GM06990 (cell line): ENCODE results near the gene MMS22L.
"Not testable (repeated sequence)": the region's sequence is repeated elsewhere in the genome, so short reads cannot be mapped to it uniquely, and the experiment has no call there.

Experiments
- DNase-seq: peaks from one replicate; pipeline ENCODE4 v3.0.0-alpha.2; 2011; ENCODE audit not compliant: insufficient read length; ENCODE audit errors: extremely low read depth
- H3K27me3 ChIP-seq: replicated peaks from 2 replicates; pipeline ENCODE4 v1.6.0; 2011; ENCODE audit warnings: low read length; ENCODE audit not compliant: control insufficient read depth, insufficient read depth
- H3K36me3 ChIP-seq: 2 replicates; pipeline ENCODE4 v1.5.1; 2011; ENCODE audit warnings: low read length; ENCODE audit not compliant: control insufficient read depth, insufficient read depth
- H3K4me3 ChIP-seq: replicated peaks from 2 replicates; pipeline ENCODE4 v1.5.1; 2011; ENCODE audit warnings: low read depth, mild to moderate bottlenecking, control low read depth, low read length
- TF ChIP-seq, protein P1 (sequence below): IDR thresholded peaks from 2 replicates; pipeline ENCODE4 v1.5.1; 2011; ENCODE audit warnings: low read length, control low read depth, mild to moderate bottlenecking, inconsistent platforms; ENCODE audit not compliant: insufficient read depth, poor library complexity, severe bottlenecking

The MMS22L gene

DNA sequence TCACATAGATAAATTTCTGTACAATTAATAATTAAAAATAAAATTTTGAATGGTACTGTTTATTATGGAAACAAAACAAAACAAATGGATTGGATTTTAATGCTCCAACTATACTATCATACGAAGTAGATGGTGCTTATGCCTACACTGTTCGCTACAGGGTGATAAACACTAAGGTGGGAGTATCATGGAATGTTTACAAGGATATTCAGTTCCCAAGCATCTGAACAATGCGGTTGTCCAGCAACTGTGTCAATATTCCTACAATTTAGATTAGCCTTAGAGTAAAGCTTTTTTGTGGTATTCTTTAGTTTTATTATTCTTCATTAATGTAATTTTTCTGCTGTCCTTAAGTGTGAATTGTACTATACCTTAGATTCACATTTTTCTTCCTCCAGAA lies 105.1 kb downstream of the MMS22L start:
- Histone ChIP-seq H3K27me3 (no peaks in the 10 kb centered on the region), H3K36me3 (no peaks in the 10 kb centered on the region), H3K4me3 (no peak overlapping the region)
- TF ChIP-seq, protein P1, sequence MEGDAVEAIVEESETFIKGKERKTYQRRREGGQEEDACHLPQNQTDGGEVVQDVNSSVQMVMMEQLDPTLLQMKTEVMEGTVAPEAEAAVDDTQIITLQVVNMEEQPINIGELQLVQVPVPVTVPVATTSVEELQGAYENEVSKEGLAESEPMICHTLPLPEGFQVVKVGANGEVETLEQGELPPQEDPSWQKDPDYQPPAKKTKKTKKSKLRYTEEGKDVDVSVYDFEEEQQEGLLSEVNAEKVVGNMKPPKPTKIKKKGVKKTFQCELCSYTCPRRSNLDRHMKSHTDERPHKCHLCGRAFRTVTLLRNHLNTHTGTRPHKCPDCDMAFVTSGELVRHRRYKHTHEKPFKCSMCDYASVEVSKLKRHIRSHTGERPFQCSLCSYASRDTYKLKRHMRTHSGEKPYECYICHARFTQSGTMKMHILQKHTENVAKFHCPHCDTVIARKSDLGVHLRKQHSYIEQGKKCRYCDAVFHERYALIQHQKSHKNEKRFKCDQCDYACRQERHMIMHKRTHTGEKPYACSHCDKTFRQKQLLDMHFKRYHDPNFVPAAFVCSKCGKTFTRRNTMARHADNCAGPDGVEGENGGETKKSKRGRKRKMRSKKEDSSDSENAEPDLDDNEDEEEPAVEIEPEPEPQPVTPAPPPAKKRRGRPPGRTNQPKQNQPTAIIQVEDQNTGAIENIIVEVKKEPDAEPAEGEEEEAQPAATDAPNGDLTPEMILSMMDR = no peak
- no peak for DNase-seq

DNA sequence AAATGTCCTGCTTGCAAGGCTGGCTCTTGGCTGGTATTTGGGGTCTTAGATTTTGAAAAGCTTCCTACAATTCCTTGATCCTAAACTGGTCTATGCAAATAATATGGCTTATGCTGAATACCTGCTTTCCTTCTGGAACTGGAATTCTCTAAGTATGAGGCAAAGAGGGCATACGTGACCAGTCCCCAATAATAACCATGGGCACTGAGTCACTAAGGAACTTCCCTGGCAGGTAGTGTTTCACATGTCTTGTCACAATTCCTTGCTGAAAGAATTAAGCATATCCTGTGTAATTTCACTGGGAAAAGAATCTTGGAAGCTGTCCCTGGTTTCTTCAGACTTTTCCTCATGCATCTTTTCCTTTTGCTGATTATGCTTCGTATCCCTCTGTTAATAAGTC lies 106.5 kb downstream of the MMS22L start:
- Histone ChIP-seq H3K4me3 (no peak overlapping the region), H3K36me3 (no peaks in the 10 kb centered on the region), H3K27me3 (no peaks in the 10 kb centered on the region)
- TF ChIP-seq, protein P1 = no peak
- DNase-seq = no peak

DNA sequence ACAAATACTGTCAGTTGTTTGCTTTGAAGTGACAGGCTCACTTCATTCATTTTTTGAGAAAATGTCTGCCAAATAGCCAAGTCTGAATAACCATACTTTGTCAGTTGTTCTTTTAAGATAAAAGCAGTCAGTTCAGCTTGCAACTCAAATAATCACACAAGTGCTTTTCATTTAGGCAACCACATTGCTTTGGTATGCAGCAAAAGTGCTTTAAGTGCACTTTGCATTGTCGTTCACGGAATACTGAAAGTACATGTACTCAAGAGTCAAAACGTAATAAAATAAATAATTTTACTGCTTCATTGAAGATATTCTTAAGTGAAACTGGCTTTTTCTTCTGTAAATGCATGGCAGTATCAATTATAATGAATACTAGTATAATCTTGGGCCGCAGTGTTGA lies 107.2 kb downstream of the MMS22L start:
- Histone ChIP-seq H3K4me3 (no peak overlapping the region), H3K36me3 (no peaks in the 10 kb centered on the region), H3K27me3 (no peaks in the 10 kb centered on the region)
- TF ChIP-seq, protein P1 = no peak
- DNase-seq = no peak

DNA sequence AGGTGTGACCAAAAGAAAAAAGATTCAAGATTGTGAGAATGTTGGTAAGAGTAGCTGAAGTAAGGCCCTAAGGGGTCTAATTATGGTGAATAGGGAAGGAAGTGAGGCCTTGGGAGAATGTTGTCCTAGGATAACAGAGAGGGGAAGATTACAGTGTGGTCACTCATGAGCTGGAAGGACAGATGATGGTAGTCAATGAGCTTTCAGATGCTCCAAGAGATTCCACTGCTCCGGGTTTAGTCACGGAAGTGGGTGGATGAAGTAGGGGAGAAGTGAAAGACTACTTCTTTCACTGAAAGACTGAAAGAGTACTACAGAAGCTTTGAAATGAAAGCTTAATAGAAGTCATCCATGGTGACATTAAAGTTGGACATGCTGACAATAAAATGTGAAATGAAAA lies 108.5 kb downstream of the MMS22L start:
- TF ChIP-seq, protein P1 = no peak
- no peak for DNase-seq
- Histone ChIP-seq H3K4me3 (no peak overlapping the region), H3K36me3 (no peaks in the 10 kb centered on the region), H3K27me3 (no peaks in the 10 kb centered on the region)

DNA sequence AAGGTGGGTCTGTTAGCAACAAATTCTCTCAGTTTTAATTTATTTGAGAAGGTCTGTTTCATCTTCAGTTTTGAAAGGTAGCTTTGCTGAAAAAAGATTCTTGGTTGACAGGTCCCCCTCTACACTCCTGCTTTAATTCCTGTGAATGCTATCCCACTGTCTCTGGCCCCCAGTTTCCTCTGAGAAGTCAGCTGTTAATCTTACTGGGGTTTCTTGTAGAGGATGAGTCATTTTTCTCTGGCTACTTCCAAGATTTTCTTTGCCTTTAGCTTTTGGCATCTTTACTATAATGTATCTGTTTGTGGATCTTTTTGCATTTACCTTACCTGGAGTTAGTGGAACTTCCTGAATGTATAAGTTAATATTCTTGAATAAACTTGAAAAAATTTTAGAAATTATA lies 122.7 kb downstream of the MMS22L start:
- TF ChIP-seq, protein P1 = no peak
- H3K27me3 ChIP-seq = no peaks in the 10 kb centered on the region
- no peak for DNase-seq
- no peak overlapping the region for H3K4me3 ChIP-seq
- H3K36me3 ChIP-seq = peaks cover 1% of the 10 kb centered on the region; the same call in 1 of the 2 replicates

DNA sequence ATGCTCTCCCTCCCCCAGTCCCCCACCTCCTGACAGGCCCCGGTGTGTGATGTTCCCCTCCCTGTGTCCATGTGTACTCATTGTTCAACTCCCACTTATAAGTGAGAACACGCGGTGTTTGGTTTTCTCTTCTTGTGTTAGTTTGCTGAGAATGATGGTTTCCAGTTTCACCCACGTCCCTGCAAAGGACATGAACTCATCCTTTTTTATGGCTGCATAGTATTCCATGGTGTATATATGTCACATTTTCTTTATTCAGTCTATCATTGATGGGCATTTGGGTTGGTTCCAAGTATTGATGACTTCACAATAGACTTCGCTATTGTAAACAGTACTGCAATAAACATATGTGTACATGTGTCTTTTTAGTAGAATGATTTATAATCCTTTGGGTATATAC lies 127.6 kb downstream of the MMS22L start:
- H3K27me3 ChIP-seq, DNase-seq, H3K4me3 ChIP-seq, H3K36me3 ChIP-seq: not testable (repeated sequence)
